Measurements from ENCODE around the gene TEX2. TPM values are rescaled to one million over a fixed set of nuclear protein-coding genes. Genes with fewer than 3 reads are reported as not detected.

TEX2 gene
- total and polyA plus RNA-seq, 2 of the 13 experiments (the other 11 are each of a cell fraction or from before 2014, with no cell fraction given), result 21.4 to 37.7 TPM

DNA sequence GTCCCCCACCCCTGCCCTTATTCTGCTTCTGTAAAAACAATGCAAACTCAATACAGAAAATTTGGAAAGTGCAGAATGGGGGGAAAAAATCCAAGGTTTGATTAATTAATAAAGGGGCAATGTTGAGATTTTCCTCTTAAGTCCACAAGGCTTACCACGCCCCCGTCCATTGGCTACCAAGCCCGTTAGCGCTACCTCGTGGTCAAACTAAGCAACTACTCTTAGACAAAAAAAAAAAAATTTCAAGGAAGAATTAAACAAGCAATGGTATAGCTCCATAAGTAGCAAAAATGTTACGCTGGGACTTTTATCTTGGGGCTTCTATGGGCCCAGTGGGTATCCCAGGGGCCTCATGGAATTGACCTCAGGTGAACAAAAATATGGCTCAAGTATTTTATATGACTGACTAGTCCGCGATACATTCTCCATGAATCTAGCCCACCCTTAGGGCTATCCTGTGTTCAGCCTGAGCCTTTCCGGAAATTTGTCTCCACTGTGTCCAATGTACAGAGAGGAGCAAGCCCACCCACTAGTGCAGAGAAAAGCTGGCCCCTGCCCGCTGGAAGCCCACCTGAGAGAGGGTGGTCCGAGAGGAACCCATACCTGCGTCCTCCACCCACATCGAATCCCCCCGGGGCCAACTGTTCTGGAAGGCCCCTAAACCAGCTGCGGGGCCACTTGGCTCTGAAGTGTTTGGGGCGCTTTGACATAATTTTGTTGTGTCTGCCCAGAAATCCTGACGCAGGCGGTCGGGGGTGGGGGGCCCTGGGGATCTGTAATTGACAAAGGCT is 19.1 kb upstream of the TEX2 start (continued):
- TF ChIP-seq NR2C2 (CRISPR knock-in tag; IDR thresholded peaks at IDR 0.05; ENCODE audit: borderline replicate concordance) (no peak), ATF7 (IDR thresholded peaks at IDR 0.05) (no peak), ATF7 (CRISPR knock-in tag; IDR thresholded peaks at IDR 0.05) (no peak), ZNF770 (CRISPR knock-in tag; IDR thresholded peaks at IDR 0.05) (no peak), PATZ1 (CRISPR knock-in tag; IDR thresholded peaks at IDR 0.05) (no peak), RBM22 (optimal IDR thresholded peaks at IDR 0.05; ENCODE audit: low read length) (no peak), AHR (CRISPR knock-in tag; IDR thresholded peaks at IDR 0.05) (no peak), SAP130 (CRISPR knock-in tag; IDR thresholded peaks at IDR 0.05; ENCODE audit: low read depth) (peak; percentile 40; the same call in 1 of the 2 replicates), PHF5A (CRISPR knock-in tag; IDR thresholded peaks at IDR 0.05; ENCODE audit: low read depth, unreplicated experiment) (no peak), PHF21A (CRISPR knock-in tag; IDR thresholded peaks at IDR 0.05) (0 out of 2 replicates have a peak, but pooled peaks have one; percentile 19), SP5 (CRISPR knock-in tag; IDR thresholded peaks at IDR 0.05; ENCODE audit: borderline replicate concordance, low read depth) (peak; percentile 82), HMGA1 (CRISPR knock-in tag; conservative IDR thresholded peaks at IDR 0.05) (no peak), KLF9 (CRISPR knock-in tag; IDR thresholded peaks at IDR 0.05; ENCODE audit: low read depth) (peak; percentile 84; the same call in 1 of the 2 replicates), ZNF580 (CRISPR knock-in tag; IDR thresholded peaks at IDR 0.05; ENCODE audit: borderline replicate concordance, low read depth) (peak; percentile 52; the same call in 1 of the 2 replicates)
- TF ChIP-seq, protein P1, sequence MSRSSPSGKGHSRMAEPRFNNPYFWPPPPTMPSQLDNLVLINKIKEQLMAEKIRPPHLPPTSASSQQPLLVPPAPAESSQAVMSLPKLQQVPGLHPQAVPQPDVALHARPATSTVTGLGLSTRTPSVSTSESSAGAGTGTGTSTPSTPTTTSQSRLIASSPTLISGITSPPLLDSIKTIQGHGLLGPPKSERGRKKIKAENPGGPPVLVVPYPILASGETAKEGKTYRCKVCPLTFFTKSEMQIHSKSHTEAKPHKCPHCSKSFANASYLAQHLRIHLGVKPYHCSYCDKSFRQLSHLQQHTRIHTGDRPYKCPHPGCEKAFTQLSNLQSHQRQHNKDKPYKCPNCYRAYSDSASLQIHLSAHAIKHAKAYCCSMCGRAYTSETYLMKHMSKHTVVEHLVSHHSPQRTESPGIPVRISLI (CRISPR knock-in tag; IDR thresholded peaks at IDR 0.05; ENCODE audit: borderline replicate concordance), result peak; percentile 94
- TF ChIP-seq, protein P2, sequence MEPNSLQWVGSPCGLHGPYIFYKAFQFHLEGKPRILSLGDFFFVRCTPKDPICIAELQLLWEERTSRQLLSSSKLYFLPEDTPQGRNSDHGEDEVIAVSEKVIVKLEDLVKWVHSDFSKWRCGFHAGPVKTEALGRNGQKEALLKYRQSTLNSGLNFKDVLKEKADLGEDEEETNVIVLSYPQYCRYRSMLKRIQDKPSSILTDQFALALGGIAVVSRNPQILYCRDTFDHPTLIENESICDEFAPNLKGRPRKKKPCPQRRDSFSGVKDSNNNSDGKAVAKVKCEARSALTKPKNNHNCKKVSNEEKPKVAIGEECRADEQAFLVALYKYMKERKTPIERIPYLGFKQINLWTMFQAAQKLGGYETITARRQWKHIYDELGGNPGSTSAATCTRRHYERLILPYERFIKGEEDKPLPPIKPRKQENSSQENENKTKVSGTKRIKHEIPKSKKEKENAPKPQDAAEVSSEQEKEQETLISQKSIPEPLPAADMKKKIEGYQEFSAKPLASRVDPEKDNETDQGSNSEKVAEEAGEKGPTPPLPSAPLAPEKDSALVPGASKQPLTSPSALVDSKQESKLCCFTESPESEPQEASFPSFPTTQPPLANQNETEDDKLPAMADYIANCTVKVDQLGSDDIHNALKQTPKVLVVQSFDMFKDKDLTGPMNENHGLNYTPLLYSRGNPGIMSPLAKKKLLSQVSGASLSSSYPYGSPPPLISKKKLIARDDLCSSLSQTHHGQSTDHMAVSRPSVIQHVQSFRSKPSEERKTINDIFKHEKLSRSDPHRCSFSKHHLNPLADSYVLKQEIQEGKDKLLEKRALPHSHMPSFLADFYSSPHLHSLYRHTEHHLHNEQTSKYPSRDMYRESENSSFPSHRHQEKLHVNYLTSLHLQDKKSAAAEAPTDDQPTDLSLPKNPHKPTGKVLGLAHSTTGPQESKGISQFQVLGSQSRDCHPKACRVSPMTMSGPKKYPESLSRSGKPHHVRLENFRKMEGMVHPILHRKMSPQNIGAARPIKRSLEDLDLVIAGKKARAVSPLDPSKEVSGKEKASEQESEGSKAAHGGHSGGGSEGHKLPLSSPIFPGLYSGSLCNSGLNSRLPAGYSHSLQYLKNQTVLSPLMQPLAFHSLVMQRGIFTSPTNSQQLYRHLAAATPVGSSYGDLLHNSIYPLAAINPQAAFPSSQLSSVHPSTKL (CRISPR knock-in tag; IDR thresholded peaks at IDR 0.05), result peak; percentile 14; the same call in 1 of the 2 replicates
- TF ChIP-seq, protein P3, sequence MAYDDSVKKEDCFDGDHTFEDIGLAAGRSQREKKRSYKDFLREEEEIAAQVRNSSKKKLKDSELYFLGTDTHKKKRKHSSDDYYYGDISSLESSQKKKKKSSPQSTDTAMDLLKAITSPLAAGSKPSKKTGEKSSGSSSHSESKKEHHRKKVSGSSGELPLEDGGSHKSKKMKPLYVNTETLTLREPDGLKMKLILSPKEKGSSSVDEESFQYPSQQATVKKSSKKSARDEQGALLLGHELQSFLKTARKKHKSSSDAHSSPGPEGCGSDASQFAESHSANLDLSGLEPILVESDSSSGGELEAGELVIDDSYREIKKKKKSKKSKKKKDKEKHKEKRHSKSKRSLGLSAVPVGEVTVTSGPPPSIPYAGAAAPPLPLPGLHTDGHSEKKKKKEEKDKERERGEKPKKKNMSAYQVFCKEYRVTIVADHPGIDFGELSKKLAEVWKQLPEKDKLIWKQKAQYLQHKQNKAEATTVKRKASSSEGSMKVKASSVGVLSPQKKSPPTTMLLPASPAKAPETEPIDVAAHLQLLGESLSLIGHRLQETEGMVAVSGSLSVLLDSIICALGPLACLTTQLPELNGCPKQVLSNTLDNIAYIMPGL (CRISPR knock-in tag; IDR thresholded peaks at IDR 0.05; ENCODE audit: borderline replicate concordance in 1 of 2, low read depth in 1 of 2), result peak; percentile 27 to 61; a peak in 1 of 4 replicates

All from HepG2 (cell line).